HG02943 (cell line): ENCODE measurements around the gene VWCE.

Source experiments
- ATAC-seq: cut with Tn5 transposase; IDR thresholded peaks from one replicate; pipeline ENCODE4 v1.9.1; 2021; ENCODE audit warnings: mild to moderate bottlenecking, low read depth, moderate library complexity; ENCODE audit not compliant: unreplicated experiment

The VWCE gene

DNA sequence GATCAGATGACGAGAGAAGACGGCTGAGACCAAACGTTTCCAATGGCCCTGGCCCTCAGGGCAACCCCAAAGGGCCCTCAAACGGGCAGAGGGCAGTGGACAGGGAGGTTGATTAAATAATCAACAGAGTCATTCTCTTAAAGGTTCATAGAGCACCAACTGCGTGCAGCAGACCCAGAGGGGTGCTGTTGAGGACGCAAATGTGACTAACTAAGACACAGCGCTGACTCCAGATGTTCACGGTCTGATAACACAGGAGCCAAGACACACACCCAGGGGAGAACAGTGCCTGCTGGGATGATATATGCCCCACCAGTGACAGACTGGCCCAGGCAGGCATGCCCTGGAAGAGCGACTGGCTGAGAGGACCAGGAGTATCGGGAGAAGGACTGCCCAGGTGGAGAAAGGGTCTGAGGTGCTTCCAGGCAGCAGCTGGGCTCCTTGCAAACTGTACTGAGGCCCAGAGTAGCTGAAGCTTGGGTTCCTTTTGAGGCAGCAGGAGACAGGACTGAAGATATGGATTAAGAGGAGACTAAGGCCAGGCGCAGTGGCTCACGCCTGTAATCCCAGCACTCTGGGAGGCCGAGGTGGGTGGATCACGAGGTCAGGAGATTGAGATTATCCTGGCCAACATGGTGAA is 7.7 kb downstream of the VWCE start:
- no peak for ATAC-seq

DNA sequence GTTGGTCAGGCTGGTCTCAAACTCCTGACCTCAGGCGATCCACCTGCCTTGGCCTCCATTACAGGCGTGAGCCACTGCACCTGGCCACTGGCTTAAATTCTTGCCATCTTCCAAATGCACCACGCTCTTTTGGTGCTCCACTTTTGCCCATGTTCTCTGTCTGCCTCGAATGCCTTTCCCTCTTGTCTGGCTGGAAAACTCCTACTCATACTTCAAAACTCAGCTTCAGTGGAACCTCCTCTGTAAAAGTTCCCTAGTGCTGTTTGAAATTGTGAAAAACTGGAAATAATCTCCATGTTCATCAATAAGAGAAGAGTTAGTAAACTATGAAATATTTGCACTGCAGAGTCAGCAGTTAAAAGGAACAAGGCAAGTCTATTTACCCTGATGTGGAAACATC is 11.5 kb downstream of the VWCE start:
- no peak for ATAC-seq

DNA sequence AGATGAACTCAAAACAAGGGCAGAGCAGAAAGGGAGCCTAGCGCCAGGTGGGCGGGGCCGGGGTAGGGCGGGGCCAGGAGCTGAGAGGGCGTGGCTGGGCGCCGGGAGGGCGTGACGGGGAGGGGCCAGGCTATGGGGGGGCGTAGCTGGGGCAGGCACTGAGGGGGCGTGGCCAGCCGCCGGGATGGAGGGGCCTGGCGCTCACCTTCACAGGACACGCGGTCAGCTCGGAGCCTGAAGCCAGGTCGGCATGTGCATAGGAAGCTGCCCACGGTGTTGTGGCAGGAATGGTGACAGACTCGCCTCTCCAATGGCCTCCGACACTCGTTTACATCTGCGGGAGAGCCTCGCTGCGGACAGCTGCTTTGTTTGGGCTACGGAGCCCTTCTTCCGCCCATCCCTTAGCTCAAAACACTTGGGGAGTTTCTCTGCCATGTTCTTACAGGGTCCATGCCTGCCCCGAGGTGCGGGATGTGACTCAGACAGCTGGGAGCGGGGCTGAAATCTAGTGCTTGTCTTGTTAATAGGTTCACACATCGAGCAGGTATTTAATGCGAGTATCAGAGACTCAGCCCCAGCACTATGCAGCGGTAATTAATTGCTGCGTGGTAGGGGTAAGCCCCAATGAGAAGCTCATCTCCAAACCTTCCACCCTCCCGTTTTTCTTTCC is 13.4 kb downstream of the VWCE start:
- no peak for ATAC-seq

DNA sequence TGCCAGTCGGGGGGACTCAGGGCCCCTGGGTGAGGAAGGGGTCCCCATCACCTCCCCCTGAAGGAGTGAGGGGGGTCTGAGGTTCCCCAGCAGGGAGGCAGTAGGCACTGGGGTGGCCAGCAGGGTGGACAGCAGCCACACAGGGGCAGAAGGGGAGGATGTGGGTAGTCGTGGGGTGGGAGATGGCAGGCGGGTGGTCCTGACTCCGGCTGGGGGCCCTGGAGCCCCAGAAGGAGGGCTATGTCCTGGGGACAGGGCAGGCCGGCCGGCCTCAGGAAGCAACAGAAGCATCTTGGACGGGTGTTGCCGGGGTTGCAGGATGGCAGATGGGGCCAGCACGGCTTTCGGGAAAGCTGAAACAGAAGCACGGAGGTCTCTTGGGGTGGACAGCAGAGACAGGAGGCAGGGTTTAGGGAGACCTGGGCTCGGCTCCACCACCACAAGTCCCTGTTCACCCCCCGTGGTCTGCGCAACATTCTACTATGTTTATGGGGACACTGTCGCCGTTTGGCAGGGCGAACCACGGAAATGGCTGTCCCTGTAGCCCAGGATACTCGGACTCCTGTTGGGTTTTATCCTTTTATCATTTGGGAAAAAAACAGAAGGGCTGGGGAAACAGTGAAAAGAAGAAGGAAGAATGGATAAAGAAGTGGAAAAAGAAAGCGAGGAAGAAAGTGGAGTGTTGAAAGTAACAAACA is 14.1 kb downstream of the VWCE start:
- no peak for ATAC-seq

DNA sequence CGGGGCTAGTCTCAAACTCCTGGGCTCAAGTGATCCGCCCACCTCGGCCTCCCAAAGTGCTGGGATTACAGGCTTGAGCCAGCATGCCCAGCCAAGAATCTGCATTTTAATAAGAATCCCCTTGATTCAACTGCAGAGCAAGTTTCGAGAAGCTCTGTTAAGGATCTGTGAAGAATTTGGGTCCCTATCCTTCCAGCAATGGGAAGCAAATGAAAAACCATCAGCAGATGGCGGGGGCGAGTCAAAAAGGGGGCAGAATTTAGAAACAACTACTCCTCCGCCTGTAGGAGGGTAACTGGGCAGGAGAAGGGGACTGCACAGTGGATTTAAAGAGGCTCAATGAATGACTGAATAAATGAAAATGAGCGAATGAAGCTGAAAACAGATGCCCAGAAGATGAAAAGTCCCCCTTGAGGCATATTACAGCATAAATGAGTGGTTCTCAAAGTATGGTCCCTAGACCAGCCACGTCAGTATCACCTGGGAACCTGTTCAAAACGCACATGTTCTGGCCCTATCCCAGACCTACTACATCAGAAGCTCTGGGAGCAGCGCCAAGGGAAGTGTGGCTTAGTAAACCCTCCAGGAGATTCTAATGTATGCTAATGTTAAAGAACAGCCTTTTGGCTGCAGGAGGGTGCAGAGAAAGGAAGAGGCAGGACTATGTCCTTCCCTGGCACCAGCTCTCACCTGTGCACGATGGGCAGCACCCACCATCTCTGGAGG is 15.0 kb downstream of the VWCE start:
- no peak for ATAC-seq

DNA sequence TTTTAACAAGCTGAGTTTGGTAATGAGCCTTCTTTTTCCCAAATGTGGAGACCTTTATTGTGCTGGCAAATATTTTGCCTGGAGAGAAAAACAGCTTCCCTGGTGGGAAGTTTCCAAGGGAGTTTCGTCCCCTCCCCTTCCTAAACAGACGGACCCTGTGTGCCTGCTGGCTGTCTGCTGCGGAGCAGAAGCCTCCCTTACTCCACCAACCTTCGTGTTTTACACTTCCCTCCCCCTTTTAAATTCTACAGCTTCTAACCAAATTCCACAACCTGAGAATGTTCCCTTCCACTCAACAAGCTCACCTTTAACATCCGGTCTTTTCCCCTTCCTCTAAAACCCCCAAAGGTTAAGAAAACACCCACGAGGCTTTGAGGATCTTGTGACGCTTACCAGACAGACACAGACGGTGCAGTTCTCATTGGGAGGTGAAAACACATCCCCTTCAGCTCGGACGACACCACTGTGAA is 17.1 kb downstream of the VWCE start:
- ATAC-seq, result no peak

DNA sequence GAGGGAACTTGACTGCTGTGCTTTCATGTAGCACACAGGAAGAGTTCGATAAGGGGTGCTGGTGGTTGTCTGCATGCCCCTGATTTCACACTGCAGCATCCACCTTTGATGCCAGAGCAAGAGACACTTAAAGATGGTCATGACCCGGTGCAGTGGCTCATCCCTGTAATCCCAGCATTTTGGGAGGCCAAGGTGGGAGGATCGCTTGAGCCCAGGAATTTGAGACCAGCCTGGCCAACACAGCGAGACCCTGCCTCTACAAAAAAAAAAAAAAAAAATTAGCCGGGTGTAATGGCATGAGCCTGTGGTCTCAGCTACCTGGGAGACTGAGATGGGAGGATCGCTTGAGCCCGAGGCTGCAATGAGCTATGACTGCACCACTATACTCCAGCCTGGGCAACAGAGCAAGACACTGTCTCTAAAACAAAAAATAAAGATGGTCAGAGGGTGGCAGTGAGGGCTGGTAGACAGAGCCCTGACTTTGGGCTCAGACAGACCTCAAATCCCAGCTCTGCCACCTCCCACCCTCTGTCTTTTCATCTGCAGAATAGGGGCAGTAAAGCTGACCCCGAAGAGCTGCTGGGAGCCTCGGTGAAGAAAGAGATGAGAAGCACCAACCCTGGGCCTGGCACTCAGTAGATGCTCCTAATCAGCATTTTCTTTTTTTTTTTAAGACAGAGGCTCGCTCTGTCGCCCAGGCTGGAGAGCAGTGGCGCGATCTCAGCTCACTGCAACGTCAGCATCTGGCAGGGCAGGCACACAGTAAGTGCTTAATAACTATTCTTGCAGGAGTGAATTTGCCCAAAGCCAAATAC is 17.7 kb downstream of the VWCE start:
- ATAC-seq, result no peak

DNA sequence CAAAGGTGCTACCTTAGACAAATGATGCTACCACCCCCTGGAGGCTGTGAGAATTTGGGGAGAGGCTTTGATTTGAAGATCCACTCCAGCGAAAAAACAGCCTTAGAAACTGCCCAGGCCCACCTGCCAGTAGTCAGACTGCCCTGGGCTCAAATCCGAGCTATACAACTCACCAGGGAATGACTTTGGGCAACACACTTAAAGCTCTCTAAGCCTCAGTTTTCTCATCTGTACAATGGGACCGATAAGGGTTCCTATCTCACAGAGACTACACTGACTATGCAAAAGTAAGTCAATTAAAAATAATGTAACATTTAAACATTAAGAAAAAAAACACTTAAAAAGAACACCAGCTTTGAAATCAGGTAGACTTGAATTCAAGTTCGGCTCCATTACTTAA is 19.9 kb downstream of the VWCE start:
- no peak for ATAC-seq

DNA sequence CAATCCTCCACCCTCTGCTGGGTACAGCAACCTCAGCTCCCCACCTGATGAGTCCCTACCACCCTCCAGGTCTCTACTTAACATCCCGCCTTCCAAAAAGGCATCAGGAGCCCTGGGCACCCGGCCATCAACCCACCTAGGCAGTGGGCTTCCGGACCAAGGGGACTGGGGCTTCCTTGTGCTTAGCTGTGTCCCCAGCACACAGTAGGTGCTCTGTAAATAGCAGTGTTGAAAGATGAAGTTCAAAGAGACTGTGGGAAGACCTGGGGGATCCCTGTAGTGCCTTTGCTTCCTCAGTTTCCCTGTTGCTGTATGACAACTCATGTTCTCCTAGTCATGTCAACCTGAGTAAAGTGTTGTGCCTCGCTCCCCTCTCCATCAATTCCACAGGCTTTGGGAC is 21.0 kb downstream of the VWCE start:
- ATAC-seq, result no peak

DNA sequence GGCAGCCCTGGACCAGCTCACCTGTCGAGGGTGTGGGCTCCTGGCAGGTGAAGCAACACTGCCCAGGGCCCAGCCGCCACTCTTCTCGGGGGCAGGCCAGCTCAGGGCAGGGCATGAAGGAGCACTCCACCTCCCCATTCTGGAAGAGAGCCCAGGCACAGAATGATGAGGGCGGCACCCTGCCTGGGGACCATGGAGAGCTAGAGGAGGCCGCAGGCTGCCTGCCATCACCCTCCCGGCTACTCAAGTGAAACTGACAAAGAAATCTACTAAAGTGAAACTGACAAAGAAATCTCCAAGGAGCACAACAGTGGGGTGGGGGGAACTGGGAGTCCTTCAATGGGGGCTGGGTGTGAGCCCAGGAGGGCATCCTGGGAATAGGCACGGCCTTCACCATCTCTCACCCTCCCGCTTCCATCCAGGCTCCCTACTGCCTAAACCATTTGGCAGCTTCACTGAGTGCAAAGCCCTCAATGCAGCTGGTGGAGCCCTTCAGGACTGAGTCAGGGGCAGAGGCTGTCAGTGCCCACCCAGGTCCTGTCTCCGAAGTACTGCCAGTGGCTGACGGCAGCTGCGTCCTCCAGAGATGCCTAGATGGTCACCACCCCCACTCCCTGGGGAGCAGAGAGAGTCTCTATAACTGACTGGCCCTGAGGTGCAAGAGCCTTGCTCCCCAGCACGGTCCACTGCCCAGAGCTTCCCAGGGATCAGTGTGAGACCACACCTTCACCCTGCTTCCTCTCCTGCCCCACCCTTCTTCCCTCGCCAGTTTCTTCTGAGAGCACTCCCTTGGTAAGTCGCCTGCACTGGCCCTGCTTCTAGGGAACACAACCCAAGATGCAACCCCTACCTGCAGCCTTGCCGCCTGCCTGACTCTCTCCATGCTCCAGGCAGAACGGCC is 21.7 kb downstream of the VWCE start:
- no peak for ATAC-seq

DNA sequence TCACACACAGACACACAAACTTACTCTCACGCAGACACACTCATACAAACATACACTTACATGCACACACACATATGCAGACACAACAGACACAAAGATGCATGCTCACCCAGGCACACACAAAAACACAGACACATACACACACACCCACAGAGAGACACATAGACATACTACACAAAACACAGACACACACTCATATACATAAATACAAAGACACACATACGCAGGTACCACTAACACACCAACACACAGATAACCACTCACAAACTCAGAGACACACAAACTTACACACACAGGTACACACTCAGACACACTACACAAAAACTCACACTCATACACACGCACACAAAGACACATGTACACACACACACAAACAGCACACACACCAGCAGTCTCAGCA is 22.4 kb downstream of the VWCE start:
- no peak for ATAC-seq

DNA sequence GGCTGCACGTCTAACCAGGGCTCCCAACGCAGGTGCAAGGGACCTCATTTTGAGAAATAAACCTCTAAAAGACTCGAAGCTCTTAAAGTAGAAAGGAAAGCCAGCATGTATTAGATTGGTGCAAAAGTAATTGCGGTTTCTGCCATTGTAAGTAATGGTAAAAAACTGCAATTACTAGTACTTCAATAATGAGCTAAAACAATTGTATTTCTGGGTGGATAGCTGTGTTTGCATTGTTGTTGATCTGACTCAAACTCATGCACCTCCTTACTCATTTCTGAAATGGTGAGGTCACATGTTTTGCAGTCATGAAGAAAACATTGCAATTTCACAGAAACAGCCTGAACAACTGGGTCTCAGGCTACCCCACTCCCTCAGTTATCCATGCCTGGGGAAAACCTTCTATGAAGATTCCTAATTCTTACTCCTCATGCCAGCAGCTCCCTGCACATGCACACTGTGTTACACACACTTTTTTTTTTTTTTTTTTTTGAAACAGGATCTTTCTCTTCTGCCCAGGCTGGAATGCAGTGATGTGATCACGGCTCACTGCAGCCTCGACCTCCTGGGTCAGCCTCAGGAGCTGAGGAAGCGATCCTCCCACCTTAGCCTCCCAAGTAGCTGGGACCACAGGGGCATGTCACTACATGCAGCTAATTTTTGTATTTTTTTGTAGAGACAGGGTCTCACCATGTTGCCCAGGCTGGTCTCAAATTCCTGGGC is 24.6 kb downstream of the VWCE start:
- no peak for ATAC-seq

DNA sequence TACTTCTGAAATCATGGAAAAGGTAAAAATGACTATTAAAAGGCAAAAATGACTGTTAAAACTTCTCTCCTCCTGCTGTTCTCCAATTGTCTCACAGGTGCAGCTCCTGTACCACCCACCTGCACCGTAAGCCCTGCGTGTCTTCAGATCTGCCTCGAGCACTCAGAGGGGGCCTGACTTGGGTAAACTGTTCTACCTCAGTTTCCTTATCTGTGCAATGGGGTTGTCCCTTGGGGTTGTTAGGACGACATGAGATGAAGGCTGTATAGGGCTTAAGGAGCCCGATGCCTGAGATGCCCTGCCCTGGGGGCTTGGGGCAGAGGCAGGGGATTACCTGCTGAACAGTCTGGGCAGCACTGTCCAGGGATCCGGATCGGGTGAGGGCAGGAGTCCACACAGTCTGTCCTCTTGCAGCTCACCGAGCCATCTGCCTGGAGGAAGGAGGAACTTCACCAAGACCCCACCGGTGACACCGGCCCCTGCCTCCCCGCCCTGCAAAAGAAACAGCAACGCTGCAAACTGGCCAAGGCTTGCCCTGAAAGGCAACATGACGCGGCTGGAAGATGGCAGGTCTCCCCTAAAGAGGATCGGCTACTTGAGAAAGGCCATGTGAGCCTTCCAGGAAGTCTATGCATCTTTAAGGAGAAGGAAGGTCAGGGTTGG is 26.4 kb downstream of the VWCE start:
- no peak for ATAC-seq

DNA sequence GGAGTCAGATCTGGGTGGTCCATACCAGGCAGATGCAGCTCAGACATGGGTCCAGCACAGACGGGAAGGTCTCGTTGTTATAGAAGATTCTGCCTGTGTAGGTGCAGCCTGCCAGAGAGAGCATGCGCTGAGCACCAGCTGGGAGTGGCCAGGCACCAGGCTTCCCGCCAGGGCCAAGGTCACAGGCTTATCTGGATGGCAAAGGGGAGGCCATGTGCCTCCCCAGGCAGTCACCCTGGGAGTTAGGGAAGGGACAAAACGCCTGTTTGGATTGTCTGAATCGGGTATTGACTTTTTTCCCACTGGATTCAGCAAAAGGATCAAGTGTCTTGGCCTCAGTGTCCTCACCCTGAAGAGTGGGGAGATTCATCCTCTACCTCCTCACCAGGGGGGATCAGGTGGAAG is 27.7 kb downstream of the VWCE start:
- no peak for ATAC-seq

DNA sequence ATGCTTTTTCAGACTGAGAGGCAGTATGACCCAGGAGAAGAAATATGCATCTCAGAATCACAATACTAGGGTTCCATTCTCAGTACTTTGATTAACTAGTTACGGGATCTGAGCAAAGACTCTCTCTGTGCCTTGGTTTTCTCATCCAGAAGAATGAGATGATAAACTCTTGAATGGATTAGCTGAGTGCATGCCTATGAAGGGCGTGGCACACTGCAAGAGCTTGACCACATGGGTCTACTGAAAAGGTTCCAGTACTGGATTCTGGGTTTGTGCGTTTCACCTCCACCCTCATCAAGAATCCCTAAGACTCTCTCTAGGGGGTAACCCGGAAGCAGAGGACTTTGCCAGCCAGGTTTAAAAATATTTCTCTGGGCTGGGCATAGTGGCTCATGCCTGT is 28.5 kb downstream of the VWCE start:
- ATAC-seq, result no peak

DNA sequence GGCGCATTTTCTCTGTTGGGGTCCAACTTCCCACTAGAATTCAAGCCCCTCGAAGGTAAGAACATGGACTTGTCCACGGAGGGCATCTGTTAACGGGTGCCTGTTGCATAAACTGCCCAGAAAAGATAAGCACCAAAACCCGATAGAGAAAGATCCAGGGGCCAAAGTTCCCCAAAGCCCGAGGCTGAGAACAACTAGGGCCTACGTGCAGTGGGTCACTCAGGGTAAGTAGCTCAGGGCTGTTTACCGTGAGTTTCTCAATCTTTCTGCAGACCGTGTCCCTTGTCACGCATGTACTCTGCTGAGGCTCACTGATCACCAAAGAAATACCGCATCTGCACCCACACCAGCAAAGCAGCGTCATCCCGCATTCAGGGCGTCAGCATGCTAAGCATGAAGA is 29.8 kb downstream of the VWCE start:
- ATAC-seq, result no peak

DNA sequence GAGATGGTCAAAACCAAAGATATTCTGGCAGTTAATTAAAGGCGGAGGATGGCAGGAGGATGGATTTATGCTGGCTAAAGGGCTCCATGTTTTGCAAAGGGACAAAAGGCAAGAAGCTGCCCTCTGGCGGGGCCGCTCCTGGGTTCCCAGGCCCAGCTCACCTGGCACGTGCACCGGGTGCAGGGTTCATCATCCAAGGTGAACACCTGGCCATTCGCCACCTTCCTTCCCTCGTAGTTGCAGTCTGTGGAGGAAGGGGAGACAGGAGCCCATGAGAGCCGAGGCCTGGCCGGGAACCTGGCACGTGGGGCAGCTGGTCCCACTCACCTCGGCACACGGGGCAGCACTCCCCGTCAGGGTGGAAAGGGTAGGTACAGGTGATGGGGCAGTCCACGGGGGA is 30.3 kb downstream of the VWCE start:
- no peak for ATAC-seq

DNA sequence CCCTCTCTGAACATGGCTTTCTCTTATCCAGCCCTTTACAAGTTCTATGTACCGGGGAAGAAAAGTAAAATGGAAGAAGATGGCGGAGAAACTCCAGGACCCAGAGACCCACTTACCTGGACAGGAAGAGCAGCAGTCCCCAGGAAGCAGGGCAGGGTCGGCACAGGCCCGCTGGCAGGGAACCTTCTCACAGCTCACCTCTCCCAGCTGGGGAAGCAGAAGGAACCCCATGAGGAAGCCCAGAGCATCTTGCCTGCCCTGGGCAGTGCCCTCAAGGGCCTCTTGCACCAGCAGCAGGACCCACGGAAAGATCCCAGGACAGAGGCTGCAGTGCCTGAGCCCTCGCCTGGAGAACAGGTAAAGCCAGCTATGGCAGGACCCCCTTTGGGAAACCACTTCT is 30.7 kb downstream of the VWCE start:
- ATAC-seq, result no peak
